GM23248 (cell line): ENCODE results near the gene PRMT5. TPM values are rescaled to one million over a fixed set of nuclear protein-coding genes. Genes with fewer than 3 reads are reported as not detected.
A peak's percentile ranks its signal among the peaks of the same experiment; 100 is the strongest.

Experiments
- DNase-seq: peaks from one replicate; pipeline ENCODE4 v3.0.0-alpha.2; 2015
- H2AFZ ChIP-seq: fragments of 200-600 bp; sonication (generic); 2 replicates; pipeline ENCODE4 v1.6.1; 2016; ENCODE audit warnings: antibody characterized with exemption
- H3F3A ChIP-seq: fragments of 200-600 bp; sonication (generic); 2 replicates; pipeline ENCODE4 v1.6.1; 2016; ENCODE audit warnings: mild to moderate bottlenecking, antibody characterized with exemption, mixed run types; ENCODE audit not compliant: insufficient read depth
- H3K27ac ChIP-seq: fragments of 200-600 bp; sonication (generic); 2 replicates; pipeline ENCODE4 v1.5.1; 2016; ENCODE audit warnings: mild to moderate bottlenecking
- H3K27me3 ChIP-seq: fragments of 200-600 bp; sonication (generic); replicated peaks from 2 replicates; pipeline ENCODE4 v1.6.1; 2016; ENCODE audit warnings: mild to moderate bottlenecking; ENCODE audit not compliant: insufficient read depth
- H3K36me3 ChIP-seq: fragments of 200-600 bp; sonication (generic); 2 replicates; pipeline ENCODE4 v1.6.1; 2016; ENCODE audit warnings: low read depth, mild to moderate bottlenecking
- H3K4me1 ChIP-seq: fragments of 200-600 bp; sonication (generic); 2 replicates; pipeline ENCODE4 v1.6.1; 2016; ENCODE audit warnings: mild to moderate bottlenecking; ENCODE audit not compliant: insufficient read depth
- H3K4me2 ChIP-seq: fragments of 200-600 bp; sonication (generic); one replicate; pipeline ENCODE4 v1.6.1; 2016; ENCODE audit warnings: mild to moderate bottlenecking; ENCODE audit not compliant: unreplicated experiment
- H3K4me3 ChIP-seq: fragments of 200-600 bp; sonication (generic); 2 replicates; pipeline ENCODE4 v1.5.1; 2016; ENCODE audit warnings: mild to moderate bottlenecking
- H3K79me2 ChIP-seq: fragments of 200-600 bp; sonication (generic); 2 replicates; pipeline ENCODE4 v1.6.1; 2016; ENCODE audit warnings: mild to moderate bottlenecking; ENCODE audit not compliant: insufficient read depth
- H3K9ac ChIP-seq: fragments of 200-600 bp; sonication (generic); 2 replicates; pipeline ENCODE4 v1.6.1; 2016; ENCODE audit warnings: mild to moderate bottlenecking
- H3K9me2 ChIP-seq: fragments of 200-600 bp; sonication (generic); 2 replicates; pipeline ENCODE4 v1.6.1; 2016; ENCODE audit warnings: mixed run types, mild to moderate bottlenecking, moderate library complexity; ENCODE audit not compliant: insufficient read depth
- H3K9me3 ChIP-seq: fragments of 200-600 bp; sonication (generic); one replicate; pipeline ENCODE4 v1.6.1; 2017; ENCODE audit warnings: low read depth
- H4K20me1 ChIP-seq: fragments of 200-600 bp; sonication (generic); 2 replicates; pipeline ENCODE4 v1.6.0; 2016; ENCODE audit not compliant: insufficient read depth
- EZH2 ChIP-seq: fragments of 200-600 bp; sonication (generic); IDR thresholded peaks from 2 replicates; pipeline ENCODE4 v1.6.1; 2018; ENCODE audit warnings: antibody characterized with exemption, mild to moderate bottlenecking; ENCODE audit not compliant: insufficient read depth, poor library complexity, severe bottlenecking
- EZH2phosphoT487 ChIP-seq: fragments of 200-600 bp; sonication (generic); IDR thresholded peaks from 2 replicates; pipeline ENCODE4 v1.6.1; 2018; ENCODE audit warnings: antibody characterized with exemption, moderate library complexity, mild to moderate bottlenecking, low read depth; ENCODE audit not compliant: insufficient read depth
- WGBS, 2 experiments: methylation state at CpG; one replicate each; pipeline ENCODE4 v1.1.6; 2015 to 2017; ENCODE audit warnings: low lambda C conversion rate in 2 of 2, low coverage in 1 of 2; ENCODE audit errors: missing lambda C conversion rate in 2 of 2; 5-methylcytosine and 5-hydroxymethylcytosine counted together
- in situ Hi-C: fragments of 300-500 bp; cut with MboI; formaldehyde crosslinking; loops from 2 replicates; pipeline ENCODE4 v1.15.0; 2020
- polyA plus RNA-seq: library from polyadenylated mRNA; unstranded; fragments of >200 nt; fragmentation: Nextera tagmentation; extraction: Ambion mirVana; gene quantifications from 2 replicates; pipeline ENCODE4 v1.2.1, GENCODE V29; 2016
- total RNA-seq: library from RNA; depleted of rRNA; stranded (reverse); fragments of >200 nt; shearing (Covaris generic); gene quantifications from 2 replicates; pipeline ENCODE4 v1.2.3, GENCODE V29; 2014

PRMT5 gene
- total and polyA plus RNA-seq, 2 experiments from 2014 or later = 61.0 to 80.1 TPM

GRCh38 chr14:22928237-22929103 is 706 bp downstream of the PRMT5 start:
- DNase-seq = peak; percentile 35
- Histone ChIP-seq H2AFZ (peak overlapping the region; percentile 84), H3K36me3 (peaks cover 19% of the 10 kb centered on the region), H3K4me1 (peaks cover 21% of the 10 kb centered on the region), H3K79me2 (peaks cover 35% of the 10 kb centered on the region), H3K27ac (peak overlapping the region; percentile 75), H4K20me1 (no peaks in the 10 kb centered on the region), H3K9me3 (no peaks in the 10 kb centered on the region), H3K27me3 (no peaks in the 10 kb centered on the region), H3K9me2 (no peaks in the 10 kb centered on the region), H3K9ac (peak overlapping the region; percentile 94), H3F3A (peaks cover 10% of the 10 kb centered on the region), H3K4me2 (peak overlapping the region; percentile 97), H3K4me3 (peak overlapping the region; percentile 91)
- in situ Hi-C loops = no loop called here
- WGBS, 2 experiments = 9 to 10% methylated on average over 12 of the region's 12 CpGs
- TF ChIP-seq EZH2phosphoT487 = no peak
- no peak for TF ChIP-seq EZH2

GRCh38 chr14:22926316-22926715 is 2.9 kb downstream of the PRMT5 start:
- in situ Hi-C loops = no loop called here
- Histone ChIP-seq H3K4me3 (no peak overlapping the region), H3K9ac (0 out of 2 replicates have a peak overlapping the region, but pooled peaks have one; percentile 17), H3K27ac (peak overlapping the region; percentile 34), H3K27me3 (no peaks in the 10 kb centered on the region), H4K20me1 (no peaks in the 10 kb centered on the region), H3K4me1 (peaks cover 21% of the 10 kb centered on the region), H3K4me2 (peak overlapping the region; percentile 21), H3K9me3 (no peaks in the 10 kb centered on the region), H3K79me2 (peaks cover 35% of the 10 kb centered on the region), H2AFZ (no peak overlapping the region), H3K36me3 (peaks cover 28% of the 10 kb centered on the region), H3K9me2 (no peaks in the 10 kb centered on the region), H3F3A (peaks cover 22% of the 10 kb centered on the region)
- WGBS, 2 experiments = 66 to 73% methylated on average over 4 of the region's 4 CpGs
- no peak for TF ChIP-seq EZH2
- DNase-seq = peak; percentile 64

GRCh38 chr14:22925513-22925912 is 3.7 kb downstream of the PRMT5 start:
- Histone ChIP-seq H2AFZ (no peak overlapping the region), H3K36me3 (peaks cover 31% of the 10 kb centered on the region), H3K9ac (0 out of 2 replicates have a peak overlapping the region, but pooled peaks have one; percentile 17), H3K79me2 (peaks cover 35% of the 10 kb centered on the region), H4K20me1 (no peaks in the 10 kb centered on the region), H3K4me3 (no peak overlapping the region), H3K9me3 (no peaks in the 10 kb centered on the region), H3K4me1 (peaks cover 21% of the 10 kb centered on the region), H3K4me2 (no peak overlapping the region), H3F3A (peaks cover 29% of the 10 kb centered on the region), H3K9me2 (no peaks in the 10 kb centered on the region), H3K27me3 (no peaks in the 10 kb centered on the region), H3K27ac (peak overlapping the region; percentile 34; the same call in 1 of the 2 replicates)
- 96 to 98% methylated on average over 8 of the region's 8 CpGs for WGBS, 2 experiments
- TF ChIP-seq EZH2phosphoT487 = no peak
- TF ChIP-seq EZH2 = no peak
- in situ Hi-C loops = no loop called here
- DNase-seq = no peak

- TF ChIP-seq EZH2 = no peak
- TF ChIP-seq EZH2phosphoT487 = no peak
- peaks cover 40% of the 10 kb centered on the region for H3K36me3 ChIP-seq
Observed at GRCh38 chr14:22923746-22924145, 5.4 kb downstream of the PRMT5 start.

More at GRCh38 chr14:22923746-22924145, 5.4 kb downstream of the PRMT5 start:
- no peaks in the 10 kb centered on the region for H3K27me3 ChIP-seq
- H3K27ac ChIP-seq = no peak overlapping the region
- H3K9me2 ChIP-seq = no peaks in the 10 kb centered on the region
- no peak overlapping the region for H3K4me3 ChIP-seq
- peaks cover 34% of the 10 kb centered on the region for H3F3A ChIP-seq
- H2AFZ ChIP-seq = no peak overlapping the region
- H4K20me1 ChIP-seq = no peaks in the 10 kb centered on the region
- H3K4me2 ChIP-seq = no peak overlapping the region
- WGBS, 2 experiments = 90 to 92% methylated on average over 5 of the region's 5 CpGs
- no peak for DNase-seq
- H3K4me1 ChIP-seq = peaks cover 27% of the 10 kb centered on the region
- H3K79me2 ChIP-seq = peaks cover 31% of the 10 kb centered on the region
- in situ Hi-C loops = no loop called here
- H3K9me3 ChIP-seq = no peaks in the 10 kb centered on the region
- no peak overlapping the region for H3K9ac ChIP-seq
